Right lobe of liver (tissue), 4 donors: ENCODE results near the gene CNBD2.

Source experiments
- CTCF ChIP-seq, 4 donors: fragments of 200-600 bp in 3 of 4; fragments of 450-650 bp in 1 of 4; IDR thresholded peaks; one replicate each; pipeline versions ENCODE4 v1.5.1 to v1.8.0; 2016 to 2022; ENCODE audit warnings: antibody characterized with exemption in 4 of 4, mild to moderate bottlenecking in 2 of 4
- POLR2A ChIP-seq: fragments of 450-650 bp; IDR thresholded peaks from one replicate; pipeline ENCODE4 v1.6.1; 2017; ENCODE audit warnings: antibody characterized with exemption, mild to moderate bottlenecking
- donor health status: DM: no; HTN: no; CAD: no.
- donor health status: DM: no; HTN: no; CAD: no.
- donor health status: DM: no; HTN: yes; CAD: no.

GRCh38 chr20:36052117-36052513 lies 83.7 kb downstream of the CNBD2 start:
- no peak for TF ChIP-seq CTCF (IDR thresholded peaks at IDR 0.05)
- TF ChIP-seq POLR2A: no peak
